ENCODE results near the gene RBM4B.

Gene RBM4B

DNA sequence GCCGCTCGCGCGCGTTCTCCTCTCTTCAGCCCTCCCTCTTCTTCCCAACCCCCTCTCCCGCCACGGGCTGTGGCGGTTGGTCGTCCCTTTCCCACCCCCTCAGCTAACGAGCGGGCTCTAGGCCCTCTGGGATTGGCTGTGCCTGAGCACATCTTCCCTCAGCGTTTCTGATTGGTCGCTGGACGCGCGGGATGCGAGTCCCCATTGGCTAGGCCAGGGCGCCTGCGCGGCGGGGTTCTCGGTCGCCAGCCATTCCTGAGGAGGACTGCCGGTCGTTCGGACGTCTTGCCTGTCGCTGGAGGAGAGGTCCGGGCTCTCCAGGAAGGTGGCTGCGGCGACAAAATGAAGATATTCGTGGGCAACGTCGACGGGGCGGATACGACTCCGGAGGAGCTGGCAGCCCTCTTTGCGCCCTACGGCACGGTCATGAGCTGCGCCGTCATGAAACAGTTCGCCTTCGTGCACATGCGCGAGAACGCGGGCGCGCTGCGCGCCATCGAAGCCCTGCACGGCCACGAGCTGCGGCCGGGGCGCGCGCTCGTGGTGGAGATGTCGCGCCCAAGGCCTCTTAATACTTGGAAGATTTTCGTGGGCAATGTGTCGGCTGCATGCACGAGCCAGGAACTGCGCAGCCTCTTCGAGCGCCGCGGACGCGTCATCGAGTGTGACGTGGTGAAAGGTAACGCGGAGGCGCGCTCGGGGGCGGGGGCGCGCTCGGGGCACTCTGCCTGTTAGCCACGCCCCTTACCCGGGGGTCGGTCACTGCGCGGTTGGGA lies 61.1 kb downstream of the RBM4B start, which contains the start of gene RBM14:
TSS of gene RBM14 (plus strand) at position 252 of the 776 bp plus-strand sequence. CDS start at position 343, 91 bp downstream.
- H3K36me3 ChIP-seq (ENCODE audit: insufficient read depth, insufficient read length, low read length) = peaks cover 43% of the 10 kb centered on the region
- H3K4me1 ChIP-seq (ENCODE audit: insufficient read depth, insufficient read length) = peaks cover 3% of the 10 kb centered on the region
- peak; percentile 100 for DNase-seq (ENCODE audit: low read depth, low spot score)
- peak within 1 kb of the TSS; percentile 100 for H3K9ac ChIP-seq (ENCODE audit: insufficient read length, low read depth)
- no peaks in the 10 kb centered on the region for H3K9me3 ChIP-seq (ENCODE audit: insufficient read depth, low read length)
- no peaks in the 10 kb centered on the region for H3K27me3 ChIP-seq (ENCODE audit: insufficient read depth, insufficient read length)
- TF ChIP-seq YY1 (IDR thresholded peaks at IDR 0.05; ENCODE audit: insufficient read depth, insufficient read length) (peak; percentile 27), ZNF274 (IDR thresholded peaks at IDR 0.05; ENCODE audit: low read depth, low read length) (no peak), SUZ12 (IDR thresholded peaks at IDR 0.05; ENCODE audit: extremely low read depth, insufficient read depth, insufficient read length) (no peak)
- H3K4me3 ChIP-seq (ENCODE audit: insufficient read length, low read depth) = peak within 1 kb of the TSS; percentile 98
